Measurements from ENCODE around the gene TNFRSF14.

DNA sequence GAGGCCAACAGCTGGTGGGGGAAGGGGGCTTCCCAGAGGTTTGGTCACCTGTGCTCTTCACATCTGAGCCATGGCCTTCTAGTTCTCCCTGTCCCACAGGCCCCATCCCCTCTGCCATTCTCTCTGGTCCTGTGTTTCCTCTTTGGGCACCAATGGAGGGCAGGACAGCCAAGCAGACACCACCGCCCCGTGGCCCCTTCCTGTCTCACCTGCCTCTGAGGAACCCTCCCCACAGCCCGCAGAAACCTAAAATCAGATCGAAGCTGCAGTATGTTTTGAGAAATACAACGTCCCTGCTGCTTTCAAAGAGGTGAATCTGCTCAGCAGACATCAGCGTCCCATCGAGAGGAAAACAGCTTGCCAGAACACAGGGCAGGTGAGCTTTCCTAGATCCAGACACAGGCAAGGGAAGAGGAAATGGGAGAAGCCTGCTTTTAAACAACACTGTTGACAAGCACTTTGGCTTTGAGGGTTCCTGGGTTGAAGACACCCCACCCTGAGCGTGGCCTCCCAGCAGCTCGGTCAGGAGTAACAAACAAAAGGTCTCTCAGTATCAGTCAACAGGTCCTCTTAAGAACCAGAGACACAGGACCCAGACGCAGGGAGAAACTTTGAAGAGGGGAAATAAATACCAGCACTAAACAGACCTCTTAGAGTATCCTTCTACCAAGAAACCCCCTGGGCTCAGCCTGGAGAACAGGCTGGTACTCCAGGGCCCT, 32.1 kb upstream of the TNFRSF14 start:
- TF ChIP-seq BACH2 (CRISPR knock-in tag; IDR thresholded peaks at IDR 0.05; ENCODE audit: borderline replicate concordance) = no peak
- TF ChIP-seq, protein P1, sequence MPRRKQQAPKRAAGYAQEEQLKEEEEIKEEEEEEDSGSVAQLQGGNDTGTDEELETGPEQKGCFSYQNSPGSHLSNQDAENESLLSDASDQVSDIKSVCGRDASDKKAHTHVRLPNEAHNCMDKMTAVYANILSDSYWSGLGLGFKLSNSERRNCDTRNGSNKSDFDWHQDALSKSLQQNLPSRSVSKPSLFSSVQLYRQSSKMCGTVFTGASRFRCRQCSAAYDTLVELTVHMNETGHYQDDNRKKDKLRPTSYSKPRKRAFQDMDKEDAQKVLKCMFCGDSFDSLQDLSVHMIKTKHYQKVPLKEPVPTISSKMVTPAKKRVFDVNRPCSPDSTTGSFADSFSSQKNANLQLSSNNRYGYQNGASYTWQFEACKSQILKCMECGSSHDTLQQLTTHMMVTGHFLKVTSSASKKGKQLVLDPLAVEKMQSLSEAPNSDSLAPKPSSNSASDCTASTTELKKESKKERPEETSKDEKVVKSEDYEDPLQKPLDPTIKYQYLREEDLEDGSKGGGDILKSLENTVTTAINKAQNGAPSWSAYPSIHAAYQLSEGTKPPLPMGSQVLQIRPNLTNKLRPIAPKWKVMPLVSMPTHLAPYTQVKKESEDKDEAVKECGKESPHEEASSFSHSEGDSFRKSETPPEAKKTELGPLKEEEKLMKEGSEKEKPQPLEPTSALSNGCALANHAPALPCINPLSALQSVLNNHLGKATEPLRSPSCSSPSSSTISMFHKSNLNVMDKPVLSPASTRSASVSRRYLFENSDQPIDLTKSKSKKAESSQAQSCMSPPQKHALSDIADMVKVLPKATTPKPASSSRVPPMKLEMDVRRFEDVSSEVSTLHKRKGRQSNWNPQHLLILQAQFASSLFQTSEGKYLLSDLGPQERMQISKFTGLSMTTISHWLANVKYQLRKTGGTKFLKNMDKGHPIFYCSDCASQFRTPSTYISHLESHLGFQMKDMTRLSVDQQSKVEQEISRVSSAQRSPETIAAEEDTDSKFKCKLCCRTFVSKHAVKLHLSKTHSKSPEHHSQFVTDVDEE (CRISPR knock-in tag; IDR thresholded peaks at IDR 0.05) = no peak
- no peak for TF ChIP-seq PATZ1 (CRISPR knock-in tag; IDR thresholded peaks at IDR 0.05; ENCODE audit: borderline replicate concordance)

All from SK-N-SH treated with all-trans-retinoic acid at 6 μM for 48 hours (cell line).